Fibroblast of lung (primary cell): ENCODE results near the gene GINM1.

Source experiments
- EZH2 ChIP-seq: IDR thresholded peaks from 2 replicates; pipeline ENCODE4 v1.5.1; 2012; ENCODE audit warnings: low read length, control low read depth, mild to moderate bottlenecking; ENCODE audit errors: missing control alignments
- TF ChIP-seq, protein P1 (sequence below), 2 donors: IDR thresholded peaks in 1 of 2; conservative IDR thresholded peaks in 1 of 2; 1 replicate in 1 of 2; 2 replicates in 1 of 2; pipeline ENCODE4 v1.5.1; 2011 to 2012; ENCODE audit warnings: low read length in 2 of 2, control low read depth in 1 of 2, inconsistent platforms in 1 of 2, low read depth in 1 of 2, mild to moderate bottlenecking in 1 of 2

DNA sequence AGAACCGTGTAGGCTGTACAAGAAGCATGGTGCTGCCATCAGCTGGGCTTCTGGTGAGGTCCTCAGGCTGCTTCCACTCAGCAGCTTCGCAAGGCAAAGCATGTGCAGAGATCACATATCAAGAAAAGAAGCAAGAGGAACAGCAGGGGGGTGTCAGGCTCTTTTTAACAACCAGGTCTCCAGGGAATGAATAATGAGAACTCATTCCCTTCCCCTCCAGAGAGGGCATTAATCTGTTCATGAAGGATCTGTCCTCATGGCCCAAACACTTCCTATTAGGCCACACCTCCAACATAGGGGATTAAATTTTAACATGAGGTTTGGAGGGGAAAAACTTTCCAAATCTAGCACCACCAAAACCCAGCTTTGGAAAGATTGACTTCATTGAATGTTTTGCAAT is 20.0 kb downstream of the GINM1 start:
- TF ChIP-seq, protein P1, sequence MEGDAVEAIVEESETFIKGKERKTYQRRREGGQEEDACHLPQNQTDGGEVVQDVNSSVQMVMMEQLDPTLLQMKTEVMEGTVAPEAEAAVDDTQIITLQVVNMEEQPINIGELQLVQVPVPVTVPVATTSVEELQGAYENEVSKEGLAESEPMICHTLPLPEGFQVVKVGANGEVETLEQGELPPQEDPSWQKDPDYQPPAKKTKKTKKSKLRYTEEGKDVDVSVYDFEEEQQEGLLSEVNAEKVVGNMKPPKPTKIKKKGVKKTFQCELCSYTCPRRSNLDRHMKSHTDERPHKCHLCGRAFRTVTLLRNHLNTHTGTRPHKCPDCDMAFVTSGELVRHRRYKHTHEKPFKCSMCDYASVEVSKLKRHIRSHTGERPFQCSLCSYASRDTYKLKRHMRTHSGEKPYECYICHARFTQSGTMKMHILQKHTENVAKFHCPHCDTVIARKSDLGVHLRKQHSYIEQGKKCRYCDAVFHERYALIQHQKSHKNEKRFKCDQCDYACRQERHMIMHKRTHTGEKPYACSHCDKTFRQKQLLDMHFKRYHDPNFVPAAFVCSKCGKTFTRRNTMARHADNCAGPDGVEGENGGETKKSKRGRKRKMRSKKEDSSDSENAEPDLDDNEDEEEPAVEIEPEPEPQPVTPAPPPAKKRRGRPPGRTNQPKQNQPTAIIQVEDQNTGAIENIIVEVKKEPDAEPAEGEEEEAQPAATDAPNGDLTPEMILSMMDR (conservative IDR thresholded peaks at IDR 0.05 in 1 of 2, IDR thresholded peaks at IDR 0.05 in 1 of 2; ENCODE audit: low read depth in 1 of 2, low read length in 2 of 2) = no peak
- no peak for TF ChIP-seq EZH2
